HepG2 (cell line): ENCODE data around the gene P4HTM. TPM values are rescaled to one million over a fixed set of nuclear protein-coding genes. Genes with fewer than 3 reads are reported as not detected.
A peak's percentile ranks its signal among the peaks of the same experiment; 100 is the strongest.

Experiments
- ATF4 ChIP-seq, 2 experiments: fragments of 450-650 bp in 1 of 2; sonication (generic) in 1 of 2; formaldehyde crosslinking; IDR thresholded peaks; 2 replicates each; pipeline versions ENCODE4 v1.5.0 to v1.8.0; 2020 to 2022; ENCODE audit warnings: mild to moderate bottlenecking in 1 of 2, missing genetic modification reagents in 1 of 2
- ATF5 ChIP-seq: sonication (generic); formaldehyde crosslinking; IDR thresholded peaks from 2 replicates; pipeline ENCODE4 v1.4.0; 2020; ENCODE audit warnings: mild to moderate bottlenecking, low read depth, missing genetic modification reagents
- E2F2 ChIP-seq: sonication (generic); formaldehyde crosslinking; IDR thresholded peaks from 2 replicates; pipeline ENCODE4 v1.4.0; 2020; ENCODE audit warnings: missing genetic modification reagents, borderline replicate concordance
- HCFC1 ChIP-seq: fragments of 150-350 bp; IDR thresholded peaks from 2 replicates; pipeline ENCODE4 v1.6.1; 2014; ENCODE audit warnings: low read depth, low read length
- JDP2 ChIP-seq: sonication (generic); formaldehyde crosslinking; IDR thresholded peaks from 2 replicates; pipeline ENCODE4 v1.8.1; 2022; ENCODE audit warnings: missing genetic modification reagents, borderline replicate concordance
- JUNB ChIP-seq: sonication (generic); formaldehyde crosslinking; IDR thresholded peaks from 2 replicates; pipeline ENCODE4 v1.8.0; 2022; ENCODE audit warnings: missing genetic modification reagents, mild to moderate bottlenecking, borderline replicate concordance
- KLF15 ChIP-seq: sonication (generic); formaldehyde crosslinking; IDR thresholded peaks from 2 replicates; pipeline ENCODE4 v1.8.1; 2023; ENCODE audit warnings: borderline replicate concordance, mild to moderate bottlenecking, inconsistent platforms, missing genetic modification reagents, mixed read lengths
- NFYB ChIP-seq: sonication (generic); formaldehyde crosslinking; IDR thresholded peaks from 2 replicates; pipeline ENCODE4 v1.4.0; 2020; ENCODE audit warnings: missing genetic modification reagents
- NFYC ChIP-seq: IDR thresholded peaks from 2 replicates; pipeline ENCODE4 v1.6.1; 2016; ENCODE audit warnings: missing genetic modification reagents, missing compliant biosample characterization
- RAD51 ChIP-seq: fragments of 450-650 bp; IDR thresholded peaks from 2 replicates; pipeline ENCODE4 v1.6.1; 2016; ENCODE audit warnings: borderline replicate concordance
- RORA ChIP-seq: sonication (generic); formaldehyde crosslinking; IDR thresholded peaks from 2 replicates; pipeline ENCODE4 v1.5.0; 2020; ENCODE audit warnings: mild to moderate bottlenecking, missing genetic modification reagents, moderate library complexity
- STAT6 ChIP-seq: sonication (generic); formaldehyde crosslinking; IDR thresholded peaks from 2 replicates; pipeline ENCODE4 v1.4.0; 2020; ENCODE audit warnings: missing genetic modification reagents, mild to moderate bottlenecking, borderline replicate concordance
- TAF1 ChIP-seq: sonication (generic); formaldehyde crosslinking; IDR thresholded peaks from 2 replicates; pipeline ENCODE4 v1.4.0; 2020; ENCODE audit warnings: missing genetic modification reagents
- TOE1 ChIP-seq: sonication (generic); formaldehyde crosslinking; IDR thresholded peaks from 2 replicates; pipeline ENCODE4 v1.4.0; 2020; ENCODE audit warnings: mild to moderate bottlenecking, missing genetic modification reagents
- ZBTB3 ChIP-seq: sonication (generic); formaldehyde crosslinking; IDR thresholded peaks from 2 replicates; pipeline ENCODE4 v1.4.0; 2020; ENCODE audit warnings: low read depth, mild to moderate bottlenecking, moderate library complexity, missing genetic modification reagents, borderline replicate concordance
- ZKSCAN8 ChIP-seq: IDR thresholded peaks from 2 replicates; pipeline ENCODE4 v1.6.1; 2016; ENCODE audit warnings: borderline replicate concordance, missing genetic modification reagents, missing compliant biosample characterization
- ZNF234 ChIP-seq: sonication (generic); formaldehyde crosslinking; conservative IDR thresholded peaks from 2 replicates; pipeline ENCODE4 v1.5.1; 2020; ENCODE audit warnings: mild to moderate bottlenecking, missing genetic modification reagents
- ZNF317 ChIP-seq: sonication (generic); formaldehyde crosslinking; IDR thresholded peaks from 2 replicates; pipeline ENCODE4 v1.5.0; 2020; ENCODE audit warnings: mild to moderate bottlenecking, missing genetic modification reagents
- ZNF331 ChIP-seq: sonication (generic); formaldehyde crosslinking; IDR thresholded peaks from 2 replicates; pipeline ENCODE4 v1.4.0; 2020; ENCODE audit warnings: missing genetic modification reagents
- ZNF382 ChIP-seq: sonication (generic); formaldehyde crosslinking; IDR thresholded peaks from 2 replicates; pipeline ENCODE4 v1.5.0; 2020; ENCODE audit warnings: missing genetic modification reagents, mild to moderate bottlenecking, borderline replicate concordance
- ZNF432 ChIP-seq: sonication (generic); formaldehyde crosslinking; IDR thresholded peaks from 2 replicates; pipeline ENCODE4 v1.5.0; 2020; ENCODE audit warnings: missing genetic modification reagents, mild to moderate bottlenecking, borderline replicate concordance
- ZNF562 ChIP-seq: sonication (generic); formaldehyde crosslinking; IDR thresholded peaks from 2 replicates; pipeline ENCODE4 v1.8.0; 2022; ENCODE audit warnings: missing genetic modification reagents, borderline replicate concordance
- ZNF576 ChIP-seq: sonication (generic); formaldehyde crosslinking; IDR thresholded peaks from 2 replicates; pipeline ENCODE4 v1.4.0; 2020; ENCODE audit warnings: mild to moderate bottlenecking, missing genetic modification reagents
- ZNF713 ChIP-seq: sonication (generic); formaldehyde crosslinking; IDR thresholded peaks from 2 replicates; pipeline ENCODE4 v1.4.0; 2020; ENCODE audit warnings: mild to moderate bottlenecking, missing genetic modification reagents
- ZSCAN5A ChIP-seq: sonication (generic); formaldehyde crosslinking; IDR thresholded peaks from 2 replicates; pipeline ENCODE4 v1.8.0; 2022; ENCODE audit warnings: mild to moderate bottlenecking, missing genetic modification reagents, borderline replicate concordance
- polyA plus RNA-seq, 8 experiments: library from polyadenylated mRNA; depleted of rRNA in 3 of 8; stranded (reverse) in 7 of 8; unstranded in 1 of 8; fragments of >200 nt; fragmentation: Illumina TruSeq in 4 of 8; extraction: Trizol in 4 of 8; gene quantifications; 2 replicates each; pipeline versions ENCODE4 v1.2.1 to v1.2.3, GENCODE V29; 2011 to 2016; ENCODE audit warnings: low read depth in 4 of 8, missing spikeins in 1 of 8, mixed read lengths in 1 of 8; ENCODE audit not compliant: insufficient read depth in 1 of 8
- total RNA-seq, 5 experiments: library from RNA; depleted of rRNA; stranded (reverse); fragments of >200 nt; fragmentation: Illumina TruSeq; extraction: Trizol; gene quantifications; 2 replicates each; pipeline ENCODE4 v1.2.3, GENCODE V29; 2016; ENCODE audit warnings: low read depth in 1 of 5

Gene P4HTM
- total and polyA plus RNA-seq, 2 of the 13 experiments (the other 11 are each of a cell fraction or from before 2014, with no cell fraction given): 0.01 TPM; not detected in 1

GRCh38 chr3:49029563-49029884 lies 39.5 kb downstream of the P4HTM start (continued):
- TF ChIP-seq KLF15 (CRISPR knock-in tag) (no peak), JUNB (CRISPR knock-in tag) (no peak), TOE1 (CRISPR knock-in tag) (no peak), ZNF713 (CRISPR knock-in tag) (no peak), ZNF317 (CRISPR knock-in tag) (no peak), ATF4 (CRISPR knock-in tag; IDR thresholded peaks at IDR 0.05) (no peak), ZNF432 (no peak), ZNF562 (no peak), ZKSCAN8 (CRISPR knock-in tag) (0 out of 2 replicates have a peak, but pooled peaks have one; percentile 4), JDP2 (no peak), HCFC1 (no peak), NFYB (no peak), E2F2 (CRISPR knock-in tag) (no peak), ZNF234 (no peak), TAF1 (no peak), NFYC (CRISPR knock-in tag) (no peak), STAT6 (CRISPR knock-in tag) (0 out of 2 replicates have a peak, but pooled peaks have one; percentile 10), RORA (no peak), ZNF331 (CRISPR knock-in tag) (no peak), ZNF382 (CRISPR knock-in tag) (no peak), ATF5 (no peak), RAD51 (no peak), ZNF576 (CRISPR knock-in tag) (no peak), ZSCAN5A (CRISPR knock-in tag) (no peak), ZBTB3 (CRISPR knock-in tag) (no peak)
